Nephron progenitor cell (in vitro differentiated cells): Measurements from ENCODE around the gene PAX7.

Experiments used
- DNase-seq: peaks from one replicate; pipeline ENCODE4 v3.0.0; 2021
- H3K27ac Mint-ChIP-seq: 2 replicates; pipeline ENCODE4 v1.8.0; 2021; ENCODE audit warnings: mild to moderate bottlenecking, moderate library complexity, mixed read lengths
- H3K27me3 Mint-ChIP-seq: 2 replicates; pipeline ENCODE4 v1.8.0; 2021; ENCODE audit warnings: mild to moderate bottlenecking, low read depth, mixed read lengths; ENCODE audit not compliant: poor library complexity
- H3K36me3 Mint-ChIP-seq: 2 replicates; pipeline ENCODE4 v1.8.0; 2021; ENCODE audit warnings: low read depth, mixed read lengths
- H3K4me1 Mint-ChIP-seq: 2 replicates; pipeline ENCODE4 v1.8.0; 2021; ENCODE audit warnings: mixed read lengths
- H3K4me3 Mint-ChIP-seq: 2 replicates; pipeline ENCODE4 v1.8.0; 2021; ENCODE audit warnings: mild to moderate bottlenecking, moderate library complexity, mixed read lengths
- H3K9me3 Mint-ChIP-seq: 2 replicates; pipeline ENCODE4 v1.8.0; 2021; ENCODE audit warnings: mild to moderate bottlenecking, moderate library complexity, mixed read lengths
- CTCF ChIP-seq: fragments of 200-600 bp; sonication (generic); IDR thresholded peaks from 2 replicates; pipeline ENCODE4 v1.5.0; 2021; ENCODE audit warnings: antibody characterized with exemption

The PAX7 gene

DNA sequence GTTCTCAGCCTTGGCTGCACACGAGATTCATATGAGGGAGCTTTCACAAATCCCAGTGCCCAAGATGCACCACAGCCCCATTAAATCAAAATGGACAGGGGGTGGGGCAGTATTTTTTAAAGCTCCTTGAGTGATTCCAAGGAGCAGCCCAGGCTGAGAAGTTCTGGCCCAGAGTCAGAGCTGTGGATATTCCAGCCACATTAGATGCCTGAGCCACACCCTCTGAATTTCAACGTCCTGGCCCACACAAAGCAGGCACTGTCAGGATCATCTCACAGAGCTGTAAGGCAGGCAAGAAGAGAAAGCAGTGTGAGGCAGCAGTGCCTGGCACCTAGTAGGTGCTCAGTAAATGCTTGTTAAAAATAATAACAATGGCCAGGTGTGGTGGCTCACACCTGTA lies 37.4 kb downstream of the PAX7 start:
- Mint-ChIP-seq H3K36me3 (no peaks in the 10 kb centered on the region), H3K27me3 (peaks cover 48% of the 10 kb centered on the region), H3K4me3 (no peak overlapping the region), H3K4me1 (peaks cover 15% of the 10 kb centered on the region), H3K9me3 (no peaks in the 10 kb centered on the region), H3K27ac (no peak overlapping the region)
- DNase-seq = no peak
- TF ChIP-seq CTCF = no peak

DNA sequence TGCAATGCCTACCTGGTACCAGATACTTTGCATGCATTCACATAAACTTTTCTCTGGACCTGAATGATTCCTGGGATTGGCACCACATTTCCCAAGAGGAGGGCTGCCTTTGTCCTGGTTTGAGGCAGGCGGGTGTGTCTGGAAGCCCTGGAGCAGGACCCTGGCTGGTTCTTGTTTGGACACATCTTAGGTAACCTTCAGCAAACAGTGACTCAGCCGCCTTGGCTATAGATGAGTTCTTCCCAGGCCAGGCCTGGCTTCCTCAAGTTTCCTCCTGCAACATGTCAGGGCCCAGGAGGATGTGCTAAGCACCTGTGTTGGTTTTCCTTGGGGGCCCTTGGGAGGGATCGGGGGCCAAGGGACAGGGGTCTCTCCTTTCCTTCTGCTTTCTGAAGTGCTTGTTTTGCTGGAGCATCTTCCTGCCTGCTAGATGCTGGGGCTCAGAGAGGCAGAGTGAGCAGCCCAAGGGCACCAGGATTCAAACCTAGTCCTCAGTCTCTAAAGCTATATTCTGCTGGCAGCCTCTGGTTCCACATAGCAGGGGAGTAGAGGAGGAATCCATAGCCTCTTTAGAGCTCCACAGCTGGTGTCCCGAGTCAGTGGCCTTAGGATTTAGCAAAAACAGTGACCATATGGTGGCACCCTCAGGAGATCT lies 38.2 kb downstream of the PAX7 start:
- H3K4me3 Mint-ChIP-seq = no peak overlapping the region
- no peaks in the 10 kb centered on the region for H3K9me3 Mint-ChIP-seq
- H3K36me3 Mint-ChIP-seq = no peaks in the 10 kb centered on the region
- peaks cover 56% of the 10 kb centered on the region for H3K27me3 Mint-ChIP-seq
- no peak for DNase-seq
- peaks cover 23% of the 10 kb centered on the region for H3K4me1 Mint-ChIP-seq
- TF ChIP-seq CTCF = no peak
- no peak overlapping the region for H3K27ac Mint-ChIP-seq

DNA sequence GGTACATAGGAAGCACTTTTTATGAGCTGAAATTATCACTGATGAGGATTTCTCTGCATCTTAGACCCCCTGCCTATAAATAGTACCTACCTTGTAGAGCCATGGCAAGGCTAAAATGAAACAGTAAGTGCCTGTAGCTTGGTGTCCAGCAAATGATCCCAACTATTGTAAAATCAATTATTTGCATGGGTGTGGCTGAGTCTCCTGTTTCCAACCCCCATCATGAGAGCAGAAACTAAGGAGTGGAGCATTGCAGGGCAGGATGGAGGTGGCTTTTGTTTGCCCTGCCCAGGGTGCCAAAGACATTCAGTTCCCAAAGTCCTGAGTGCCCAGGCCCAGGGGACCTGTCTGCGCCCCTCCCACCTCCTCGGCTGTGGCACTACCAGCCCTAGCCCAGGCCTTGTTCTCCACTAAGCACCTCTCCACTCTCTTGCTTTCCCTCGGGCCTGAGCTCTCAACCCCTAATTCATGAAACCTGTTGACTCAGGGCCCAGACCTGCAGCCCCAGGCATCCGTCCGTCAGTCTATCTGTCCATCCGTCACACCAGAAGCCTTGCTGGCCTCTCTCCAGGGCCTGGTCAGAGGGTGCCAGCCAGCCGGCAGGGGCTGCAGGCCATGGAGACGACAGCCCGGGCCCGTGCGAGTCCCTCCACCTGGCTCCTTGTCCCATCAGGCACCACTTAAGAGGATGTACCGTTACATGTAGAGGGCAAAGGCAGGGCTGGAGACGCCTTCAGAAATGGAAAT lies 39.6 kb downstream of the PAX7 start:
- DNase-seq = no peak
- H3K4me3 Mint-ChIP-seq = no peak overlapping the region
- H3K27ac Mint-ChIP-seq = peak overlapping the region; percentile 51
- peaks cover 29% of the 10 kb centered on the region for H3K4me1 Mint-ChIP-seq
- peaks cover 59% of the 10 kb centered on the region for H3K27me3 Mint-ChIP-seq
- H3K36me3 Mint-ChIP-seq = no peaks in the 10 kb centered on the region
- H3K9me3 Mint-ChIP-seq = no peaks in the 10 kb centered on the region
- no peak for TF ChIP-seq CTCF

GRCh38 chr1:18670868-18671225 lies 40.2 kb downstream of the PAX7 start:
- no peaks in the 10 kb centered on the region for H3K9me3 Mint-ChIP-seq
- H3K4me3 Mint-ChIP-seq = no peak overlapping the region
- H3K4me1 Mint-ChIP-seq = peaks cover 34% of the 10 kb centered on the region
- peaks cover 65% of the 10 kb centered on the region for H3K27me3 Mint-ChIP-seq
- TF ChIP-seq CTCF = no peak
- H3K27ac Mint-ChIP-seq = no peak overlapping the region
- no peaks in the 10 kb centered on the region for H3K36me3 Mint-ChIP-seq
- no peak for DNase-seq

DNA sequence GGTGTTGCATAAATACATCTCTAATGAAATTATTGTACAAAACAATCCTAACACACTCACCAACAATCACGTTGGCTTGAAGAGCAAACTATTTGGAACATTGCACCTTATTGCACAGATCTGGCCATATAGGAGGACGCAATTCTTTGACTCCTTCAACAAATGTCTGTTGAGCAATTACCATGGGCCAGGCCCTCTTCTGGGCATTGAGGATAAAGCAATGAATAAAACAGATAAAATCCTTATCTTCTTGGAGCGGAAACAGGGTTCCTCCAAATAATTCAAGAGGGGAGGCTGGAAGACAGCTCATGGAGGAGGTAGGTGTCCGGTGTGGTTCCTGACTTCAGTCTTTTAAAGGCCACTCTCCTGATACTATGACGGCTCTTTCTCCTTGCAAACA lies 43.3 kb downstream of the PAX7 start:
- H3K4me1 Mint-ChIP-seq = peaks cover 52% of the 10 kb centered on the region
- no peak for DNase-seq
- TF ChIP-seq CTCF = no peak
- peaks cover 69% of the 10 kb centered on the region for H3K27me3 Mint-ChIP-seq
- H3K36me3 Mint-ChIP-seq = no peaks in the 10 kb centered on the region
- H3K4me3 Mint-ChIP-seq = no peak overlapping the region
- no peaks in the 10 kb centered on the region for H3K9me3 Mint-ChIP-seq
- H3K27ac Mint-ChIP-seq = no peak overlapping the region

DNA sequence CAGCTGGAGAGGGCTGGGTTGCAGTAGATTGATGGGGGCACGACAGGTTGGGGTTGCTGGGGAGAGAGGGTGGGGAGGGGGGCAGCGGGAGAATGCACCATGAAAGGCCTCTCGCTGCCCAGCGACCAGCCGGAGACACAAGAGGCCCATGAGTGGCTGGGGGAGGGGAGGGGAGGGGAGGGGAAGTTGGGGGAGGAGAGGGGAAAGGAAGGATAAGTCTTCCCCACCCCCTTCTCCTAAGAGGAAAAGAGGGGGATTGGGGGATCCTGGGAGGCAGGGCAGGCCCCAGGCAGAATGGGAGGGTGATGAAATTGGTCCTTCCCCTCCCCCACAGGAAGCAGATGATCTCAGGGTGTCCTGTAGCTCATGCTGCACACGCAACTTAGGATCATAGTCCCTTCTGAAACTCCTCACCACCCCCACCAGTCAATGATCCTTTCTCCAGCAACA lies 45.7 kb downstream of the PAX7 start:
- H3K4me3 Mint-ChIP-seq = peak overlapping the region; percentile 66
- no peaks in the 10 kb centered on the region for H3K9me3 Mint-ChIP-seq
- DNase-seq = peak; percentile 44
- no peaks in the 10 kb centered on the region for H3K36me3 Mint-ChIP-seq
- TF ChIP-seq CTCF = no peak
- no peak overlapping the region for H3K27ac Mint-ChIP-seq
- H3K4me1 Mint-ChIP-seq = peaks cover 57% of the 10 kb centered on the region
- peaks cover 73% of the 10 kb centered on the region for H3K27me3 Mint-ChIP-seq
